Neural cell (in vitro differentiated cells): ENCODE data around the gene MTOR.

Source experiments
- EZH2 ChIP-seq: fragments of 200-600, 300-800 bp; shearing (Covaris generic), sonication (generic); IDR thresholded peaks from 2 replicates; pipeline ENCODE4 v1.6.1; 2014; ENCODE audit warnings: antibody characterized with exemption, low read length, borderline replicate concordance, mild to moderate bottlenecking; ENCODE audit not compliant: insufficient read depth, poor library complexity, severe bottlenecking
- MXI1 ChIP-seq: fragments of 450-650 bp; conservative IDR thresholded peaks from 2 replicates; pipeline ENCODE4 v1.6.1; 2014; ENCODE audit warnings: antibody characterized with exemption, mild to moderate bottlenecking; ENCODE audit not compliant: poor library complexity, severe bottlenecking
- POLR2AphosphoS5 ChIP-seq: IDR thresholded peaks from 2 replicates; pipeline ENCODE4 v1.6.1; 2012
- SMC3 ChIP-seq: fragments of 450-650 bp; conservative IDR thresholded peaks from 2 replicates; pipeline ENCODE4 v1.6.1; 2014; ENCODE audit warnings: antibody characterized with exemption, mild to moderate bottlenecking, moderate library complexity; ENCODE audit not compliant: poor library complexity
- TAF1 ChIP-seq: IDR thresholded peaks from 2 replicates; pipeline ENCODE4 v1.6.1; 2012; ENCODE audit warnings: low read depth
- TF ChIP-seq, protein P1 (sequence below): IDR thresholded peaks from 2 replicates; pipeline ENCODE4 v1.6.1; 2012; ENCODE audit warnings: borderline replicate concordance
- TF ChIP-seq, protein P2 (sequence below): fragments of 450-650 bp; IDR thresholded peaks from 2 replicates; pipeline ENCODE4 v1.5.1; 2014; ENCODE audit warnings: antibody characterized with exemption, mild to moderate bottlenecking, moderate library complexity; ENCODE audit not compliant: poor library complexity, severe bottlenecking

DNA sequence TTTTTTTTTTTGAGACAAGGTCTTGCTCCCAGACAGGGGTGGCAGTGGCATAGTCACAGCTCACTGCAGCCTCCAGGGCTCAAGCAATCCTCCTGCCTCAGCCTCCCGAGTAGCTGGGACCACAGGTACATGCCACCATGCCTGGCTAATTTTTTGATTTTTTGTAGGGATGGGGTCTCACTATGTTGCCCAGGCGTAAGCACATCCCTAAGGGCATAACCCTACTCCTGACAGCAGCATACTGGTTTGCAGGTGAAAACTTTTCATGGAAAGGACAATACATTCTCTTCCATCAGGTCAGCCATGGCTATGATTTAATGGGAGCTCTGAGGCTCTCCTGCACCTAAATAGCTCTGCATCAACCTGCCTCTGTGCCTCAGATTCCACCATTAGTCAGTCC lies 40.0 kb upstream of the MTOR start:
- TF ChIP-seq, protein P1, sequence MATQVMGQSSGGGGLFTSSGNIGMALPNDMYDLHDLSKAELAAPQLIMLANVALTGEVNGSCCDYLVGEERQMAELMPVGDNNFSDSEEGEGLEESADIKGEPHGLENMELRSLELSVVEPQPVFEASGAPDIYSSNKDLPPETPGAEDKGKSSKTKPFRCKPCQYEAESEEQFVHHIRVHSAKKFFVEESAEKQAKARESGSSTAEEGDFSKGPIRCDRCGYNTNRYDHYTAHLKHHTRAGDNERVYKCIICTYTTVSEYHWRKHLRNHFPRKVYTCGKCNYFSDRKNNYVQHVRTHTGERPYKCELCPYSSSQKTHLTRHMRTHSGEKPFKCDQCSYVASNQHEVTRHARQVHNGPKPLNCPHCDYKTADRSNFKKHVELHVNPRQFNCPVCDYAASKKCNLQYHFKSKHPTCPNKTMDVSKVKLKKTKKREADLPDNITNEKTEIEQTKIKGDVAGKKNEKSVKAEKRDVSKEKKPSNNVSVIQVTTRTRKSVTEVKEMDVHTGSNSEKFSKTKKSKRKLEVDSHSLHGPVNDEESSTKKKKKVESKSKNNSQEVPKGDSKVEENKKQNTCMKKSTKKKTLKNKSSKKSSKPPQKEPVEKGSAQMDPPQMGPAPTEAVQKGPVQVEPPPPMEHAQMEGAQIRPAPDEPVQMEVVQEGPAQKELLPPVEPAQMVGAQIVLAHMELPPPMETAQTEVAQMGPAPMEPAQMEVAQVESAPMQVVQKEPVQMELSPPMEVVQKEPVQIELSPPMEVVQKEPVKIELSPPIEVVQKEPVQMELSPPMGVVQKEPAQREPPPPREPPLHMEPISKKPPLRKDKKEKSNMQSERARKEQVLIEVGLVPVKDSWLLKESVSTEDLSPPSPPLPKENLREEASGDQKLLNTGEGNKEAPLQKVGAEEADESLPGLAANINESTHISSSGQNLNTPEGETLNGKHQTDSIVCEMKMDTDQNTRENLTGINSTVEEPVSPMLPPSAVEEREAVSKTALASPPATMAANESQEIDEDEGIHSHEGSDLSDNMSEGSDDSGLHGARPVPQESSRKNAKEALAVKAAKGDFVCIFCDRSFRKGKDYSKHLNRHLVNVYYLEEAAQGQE = no peak
- TF ChIP-seq POLR2AphosphoS5 (no peak), TAF1 (no peak), SMC3 (no peak), EZH2 (no peak), MXI1 (no peak)
- TF ChIP-seq, protein P2, sequence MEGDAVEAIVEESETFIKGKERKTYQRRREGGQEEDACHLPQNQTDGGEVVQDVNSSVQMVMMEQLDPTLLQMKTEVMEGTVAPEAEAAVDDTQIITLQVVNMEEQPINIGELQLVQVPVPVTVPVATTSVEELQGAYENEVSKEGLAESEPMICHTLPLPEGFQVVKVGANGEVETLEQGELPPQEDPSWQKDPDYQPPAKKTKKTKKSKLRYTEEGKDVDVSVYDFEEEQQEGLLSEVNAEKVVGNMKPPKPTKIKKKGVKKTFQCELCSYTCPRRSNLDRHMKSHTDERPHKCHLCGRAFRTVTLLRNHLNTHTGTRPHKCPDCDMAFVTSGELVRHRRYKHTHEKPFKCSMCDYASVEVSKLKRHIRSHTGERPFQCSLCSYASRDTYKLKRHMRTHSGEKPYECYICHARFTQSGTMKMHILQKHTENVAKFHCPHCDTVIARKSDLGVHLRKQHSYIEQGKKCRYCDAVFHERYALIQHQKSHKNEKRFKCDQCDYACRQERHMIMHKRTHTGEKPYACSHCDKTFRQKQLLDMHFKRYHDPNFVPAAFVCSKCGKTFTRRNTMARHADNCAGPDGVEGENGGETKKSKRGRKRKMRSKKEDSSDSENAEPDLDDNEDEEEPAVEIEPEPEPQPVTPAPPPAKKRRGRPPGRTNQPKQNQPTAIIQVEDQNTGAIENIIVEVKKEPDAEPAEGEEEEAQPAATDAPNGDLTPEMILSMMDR = no peak
